ENCODE results near the gene SCN1B. TPM values are rescaled to one million over a fixed set of nuclear protein-coding genes. Genes with fewer than 3 reads are reported as not detected.

SCN1B gene
- polyA plus RNA-seq, 2 of the 4 experiments (the other 2 are of a cell fraction) = 11.0 to 11.3 TPM

DNA sequence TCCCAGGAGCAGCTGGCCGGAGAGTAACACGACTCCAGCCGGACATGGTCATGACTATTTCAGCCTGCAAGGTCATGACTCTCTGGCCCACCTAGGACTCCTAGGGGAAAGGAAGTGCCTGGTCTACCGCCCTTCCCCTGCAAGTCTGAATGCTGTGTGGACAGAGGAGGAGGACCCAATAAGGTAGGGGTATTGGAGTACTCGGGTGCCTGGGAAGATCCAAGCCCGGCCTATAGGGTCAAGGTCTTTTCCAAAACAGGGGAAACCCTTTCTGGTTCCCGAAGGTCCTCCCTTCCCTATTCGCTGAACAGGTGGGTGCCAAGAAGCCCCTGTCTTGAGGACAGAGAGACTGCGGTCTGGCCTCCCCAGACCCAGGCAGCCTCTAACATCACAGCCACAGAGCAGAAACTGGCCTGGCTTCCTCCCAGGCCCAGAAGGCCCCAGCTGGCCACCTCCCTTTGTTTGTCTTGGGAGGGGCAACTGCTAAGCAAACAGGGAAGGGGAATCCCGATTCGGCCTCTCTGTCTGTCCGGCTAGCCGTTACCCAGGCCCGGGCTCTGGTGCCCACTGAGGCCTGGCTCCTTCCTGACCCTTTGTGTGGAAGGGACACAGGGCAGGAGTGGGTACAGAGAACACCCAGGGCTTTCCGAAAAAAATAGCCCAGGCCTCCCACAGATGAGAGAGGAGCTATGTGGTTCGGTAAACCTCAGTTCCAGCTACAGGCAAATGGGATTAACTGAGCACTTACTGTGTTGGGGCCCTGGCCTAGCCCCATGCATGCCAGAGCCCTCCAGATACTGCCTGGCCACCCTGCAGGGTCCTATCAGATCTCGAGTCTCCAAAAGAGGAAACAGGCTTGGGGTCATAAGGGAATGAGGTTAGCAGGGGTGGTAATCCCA is 35.4 kb upstream of the SCN1B start (continued):
- TF ChIP-seq, protein P1, sequence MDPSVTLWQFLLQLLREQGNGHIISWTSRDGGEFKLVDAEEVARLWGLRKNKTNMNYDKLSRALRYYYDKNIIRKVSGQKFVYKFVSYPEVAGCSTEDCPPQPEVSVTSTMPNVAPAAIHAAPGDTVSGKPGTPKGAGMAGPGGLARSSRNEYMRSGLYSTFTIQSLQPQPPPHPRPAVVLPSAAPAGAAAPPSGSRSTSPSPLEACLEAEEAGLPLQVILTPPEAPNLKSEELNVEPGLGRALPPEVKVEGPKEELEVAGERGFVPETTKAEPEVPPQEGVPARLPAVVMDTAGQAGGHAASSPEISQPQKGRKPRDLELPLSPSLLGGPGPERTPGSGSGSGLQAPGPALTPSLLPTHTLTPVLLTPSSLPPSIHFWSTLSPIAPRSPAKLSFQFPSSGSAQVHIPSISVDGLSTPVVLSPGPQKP (IDR thresholded peaks at IDR 0.05; ENCODE audit: low read depth, low read length) = no peak
- TF ChIP-seq FOSL2 (IDR thresholded peaks at IDR 0.05) (no peak), FOSL2 (CRISPR knock-in tag; IDR thresholded peaks at IDR 0.05) (peak; percentile 41), CHD2 (IDR thresholded peaks at IDR 0.05; ENCODE audit: low read length, partially characterized antibody) (no peak), HOXB5 (CRISPR knock-in tag; IDR thresholded peaks at IDR 0.05) (peak; percentile 84), ESRRA (IDR thresholded peaks at IDR 0.05; ENCODE audit: borderline replicate concordance, low read length) (no peak), RAD21 (conservative IDR thresholded peaks at IDR 0.05 in 1 of 2, IDR thresholded peaks at IDR 0.05 in 1 of 2) (peak; percentile 27 to 32; a peak in 3 of 5 replicates), POLR2A (IDR thresholded peaks at IDR 0.05; ENCODE audit: low read length) (peak; percentile 56), CBX2 (IDR thresholded peaks at IDR 0.05; ENCODE audit: borderline replicate concordance, low read depth) (no peak)

DNA sequence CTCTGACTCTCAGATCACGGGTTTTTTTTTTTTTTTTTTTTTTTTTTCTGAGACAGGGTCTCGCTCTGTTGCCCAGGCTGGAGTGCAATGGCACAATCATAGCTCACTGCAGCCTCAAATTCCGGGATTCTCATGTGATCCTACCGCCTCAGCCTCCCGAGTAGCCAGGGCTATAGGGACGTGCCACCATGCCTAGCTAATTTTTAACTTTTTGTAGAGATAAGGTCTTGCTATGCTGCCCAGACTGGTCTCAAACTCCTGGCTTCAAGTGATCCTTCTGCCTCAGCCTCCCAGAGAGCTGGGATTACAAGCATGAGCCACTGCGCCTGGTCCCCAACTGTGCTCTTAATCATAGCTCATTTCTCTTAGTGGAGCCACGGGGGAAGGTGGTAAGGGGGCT is 34.7 kb upstream of the SCN1B start:
- 38% methylated on average over 8 of the region's 8 CpGs for WGBS (ENCODE audit: missing lambda C conversion rate)

GRCh38 chr19:34997071-34997617 is 33.1 kb upstream of the SCN1B start:
- no peaks in the 10 kb centered on the region for H3K9me3 ChIP-seq
- peaks cover 66% of the 10 kb centered on the region for H3K4me1 ChIP-seq
- ATAC-seq (no peak), DNase-seq (ENCODE audit: low read depth in 1 of 2, low spot score in 1 of 2) (no peak), FAIRE-seq (peak; percentile 39)
- POLR2A ChIA-PET = interaction anchor here (2.0 kb wide), 1 partner anchor 9 kb away, joined by 5 read pairs; no protein-coding TSS in a partner anchor
- H3K27ac ChIP-seq = peak overlapping the region; percentile 94 to 95
- 82% methylated on average over 8 of the region's 8 CpGs for WGBS (ENCODE audit: missing lambda C conversion rate)
- H3K4me3 ChIP-seq = no peak overlapping the region
- CTCF ChIA-PET = interaction anchor here (1.0 to 61.4 kb wide), 5 partner anchors 8 to 138 kb away, joined by 3 to 1860 read pairs (median 19); partner anchors contain the start of genes GRAMD1A, LGI4, SCN1B and ZNF792
- no peak overlapping the region for H3K4me2 ChIP-seq
- TF ChIP-seq ATOH8 (CRISPR knock-in tag; IDR thresholded peaks at IDR 0.05; ENCODE audit: low read depth) = no peak
- TF ChIP-seq FOSL2 (IDR thresholded peaks at IDR 0.05) = no peak
- TF ChIP-seq FOSL2 (CRISPR knock-in tag; IDR thresholded peaks at IDR 0.05) = no peak
- no peak for TF ChIP-seq TP53 (CRISPR knock-in tag; IDR thresholded peaks at IDR 0.05)
- TF ChIP-seq, protein P2, sequence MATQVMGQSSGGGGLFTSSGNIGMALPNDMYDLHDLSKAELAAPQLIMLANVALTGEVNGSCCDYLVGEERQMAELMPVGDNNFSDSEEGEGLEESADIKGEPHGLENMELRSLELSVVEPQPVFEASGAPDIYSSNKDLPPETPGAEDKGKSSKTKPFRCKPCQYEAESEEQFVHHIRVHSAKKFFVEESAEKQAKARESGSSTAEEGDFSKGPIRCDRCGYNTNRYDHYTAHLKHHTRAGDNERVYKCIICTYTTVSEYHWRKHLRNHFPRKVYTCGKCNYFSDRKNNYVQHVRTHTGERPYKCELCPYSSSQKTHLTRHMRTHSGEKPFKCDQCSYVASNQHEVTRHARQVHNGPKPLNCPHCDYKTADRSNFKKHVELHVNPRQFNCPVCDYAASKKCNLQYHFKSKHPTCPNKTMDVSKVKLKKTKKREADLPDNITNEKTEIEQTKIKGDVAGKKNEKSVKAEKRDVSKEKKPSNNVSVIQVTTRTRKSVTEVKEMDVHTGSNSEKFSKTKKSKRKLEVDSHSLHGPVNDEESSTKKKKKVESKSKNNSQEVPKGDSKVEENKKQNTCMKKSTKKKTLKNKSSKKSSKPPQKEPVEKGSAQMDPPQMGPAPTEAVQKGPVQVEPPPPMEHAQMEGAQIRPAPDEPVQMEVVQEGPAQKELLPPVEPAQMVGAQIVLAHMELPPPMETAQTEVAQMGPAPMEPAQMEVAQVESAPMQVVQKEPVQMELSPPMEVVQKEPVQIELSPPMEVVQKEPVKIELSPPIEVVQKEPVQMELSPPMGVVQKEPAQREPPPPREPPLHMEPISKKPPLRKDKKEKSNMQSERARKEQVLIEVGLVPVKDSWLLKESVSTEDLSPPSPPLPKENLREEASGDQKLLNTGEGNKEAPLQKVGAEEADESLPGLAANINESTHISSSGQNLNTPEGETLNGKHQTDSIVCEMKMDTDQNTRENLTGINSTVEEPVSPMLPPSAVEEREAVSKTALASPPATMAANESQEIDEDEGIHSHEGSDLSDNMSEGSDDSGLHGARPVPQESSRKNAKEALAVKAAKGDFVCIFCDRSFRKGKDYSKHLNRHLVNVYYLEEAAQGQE (IDR thresholded peaks at IDR 0.05) = no peak
- no peak for TF ChIP-seq MAFK (IDR thresholded peaks at IDR 0.05; ENCODE audit: partially characterized antibody)
- no peak for TF ChIP-seq PBX3 (IDR thresholded peaks at IDR 0.05)

More for the DNA sequence above, 34.7 kb upstream of the SCN1B start:
- POLR2A ChIA-PET = interaction anchor here (2.8 kb wide), 1 partner anchor 11 kb away, joined by 33 read pairs; no protein-coding TSS in a partner anchor
- peak in 1 of 2 experiments; percentile 24; a peak in 3 of 6 replicates for ATAC-seq
- Histone ChIP-seq H3K4me2 (peak overlapping the region; percentile 77), H3K9me3 (no peaks in the 10 kb centered on the region), H3K4me1 (peaks cover 57% of the 10 kb centered on the region), H3K4me3 (0 out of 3 replicates have a peak overlapping the region, but pooled peaks have one; percentile 1), H3K27ac (peak overlapping the region; percentile 94 to 95)
- no peak; the same call in 1 of the 2 replicates for TF ChIP-seq MAX (IDR thresholded peaks at IDR 0.05)
- TF ChIP-seq TP53 (CRISPR knock-in tag; IDR thresholded peaks at IDR 0.05) = no peak
- 0 out of 2 replicates have a peak, but pooled peaks have one; percentile 2 for TF ChIP-seq USF2 (IDR thresholded peaks at IDR 0.05)
- no peak for TF ChIP-seq MAZ (IDR thresholded peaks at IDR 0.05; ENCODE audit: borderline replicate concordance, low read depth, low read length)
- TF ChIP-seq KDM1A (IDR thresholded peaks at IDR 0.05; ENCODE audit: low read depth) = no peak
- TF ChIP-seq KDM5A (IDR thresholded peaks at IDR 0.05) = no peak
- no peak for TF ChIP-seq HOXB5 (CRISPR knock-in tag; IDR thresholded peaks at IDR 0.05)
- TF ChIP-seq SREBF2 (IDR thresholded peaks at IDR 0.05) = no peak
- 0 out of 2 replicates have a peak, but pooled peaks have one; percentile 42 for TF ChIP-seq E2F6 (IDR thresholded peaks at IDR 0.05; ENCODE audit: borderline replicate concordance, low read depth)
- 0 out of 2 replicates have a peak, but pooled peaks have one; percentile 53 for TF ChIP-seq GATA3 (IDR thresholded peaks at IDR 0.05; ENCODE audit: borderline replicate concordance)
- CTCF ChIA-PET = interaction anchor here (0.6 to 61.4 kb wide), 11 partner anchors 6 to 803 kb away, joined by 3 to 1860 read pairs (median 5); partner anchors contain the start of genes GRAMD1A, LGI4, SCN1B and ZNF792
- DNase-seq (ENCODE audit: low read depth in 1 of 2, low spot score in 1 of 2) = peak in 1 of 2 experiments; percentile 72
- peak; percentile 99 for FAIRE-seq
